HUDEP-2 (cell line): Measurements from ENCODE around the gene PCMT1.
"Not testable (repeated sequence)": the region's sequence is repeated elsewhere in the genome, so short reads cannot be mapped to it uniquely, and the experiment has no call there.

Experiments
- DNase-seq, 76 experiments: peaks; one replicate each; lab custom pipeline; 2025; ENCODE audit not compliant: unreplicated experiment in 76 of 76; lab: John Stamatoyannopoulos, UW

The PCMT1 gene

DNA sequence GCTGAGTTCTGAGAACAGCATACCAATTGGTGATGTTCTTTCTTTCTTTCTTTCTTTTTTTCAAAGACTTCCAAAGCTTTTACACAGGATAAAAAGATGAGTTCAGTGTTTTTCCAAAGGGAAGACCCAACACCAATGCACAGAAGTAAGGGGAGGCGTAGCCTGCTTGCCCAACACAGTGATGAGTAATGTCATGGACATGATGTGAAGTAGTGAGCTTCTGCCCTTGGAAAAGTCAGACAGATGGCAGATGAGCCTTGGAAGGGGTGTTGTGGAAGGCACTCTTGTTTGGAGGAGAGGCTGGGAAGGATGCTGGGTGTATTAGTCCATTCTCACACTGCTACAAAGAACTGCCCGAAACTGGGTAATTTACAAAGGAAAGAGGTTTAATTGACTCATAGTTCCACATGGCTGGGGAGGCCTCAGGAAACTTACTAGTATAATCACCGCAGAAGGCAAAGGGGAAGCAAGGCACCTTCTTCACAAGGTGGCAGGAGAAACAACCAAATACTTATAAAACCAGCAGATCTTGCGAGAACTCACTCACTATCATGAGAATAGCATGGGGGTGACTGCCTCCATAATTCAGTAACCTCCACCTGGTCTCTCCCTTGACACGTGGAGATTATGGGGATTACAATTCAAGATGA lies 102.0 kb downstream of the PCMT1 start:
- DNase-seq, result no peak

DNA sequence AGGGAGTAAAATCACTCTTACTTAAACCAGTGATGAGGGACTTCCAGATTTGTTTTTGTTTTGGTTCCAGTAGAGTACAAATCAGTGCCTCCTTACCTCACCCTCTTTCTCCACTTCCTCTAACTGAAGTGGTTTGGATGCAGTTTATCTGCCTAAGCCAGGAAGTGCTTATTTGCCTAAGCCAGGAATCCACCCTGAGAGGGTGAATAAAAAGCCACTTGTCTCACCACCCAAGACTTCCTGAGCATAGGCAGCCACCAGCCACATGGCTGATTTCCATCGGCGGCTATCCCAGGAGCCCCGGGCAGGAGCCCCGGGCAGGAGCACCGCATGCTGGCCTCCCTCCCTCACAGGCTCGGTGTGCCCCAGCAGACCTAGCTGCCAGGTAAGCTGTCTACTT lies 102.6 kb downstream of the PCMT1 start:
- peak in 4 of 76 experiments; percentile 10 to 15 (median 14) for DNase-seq

DNA sequence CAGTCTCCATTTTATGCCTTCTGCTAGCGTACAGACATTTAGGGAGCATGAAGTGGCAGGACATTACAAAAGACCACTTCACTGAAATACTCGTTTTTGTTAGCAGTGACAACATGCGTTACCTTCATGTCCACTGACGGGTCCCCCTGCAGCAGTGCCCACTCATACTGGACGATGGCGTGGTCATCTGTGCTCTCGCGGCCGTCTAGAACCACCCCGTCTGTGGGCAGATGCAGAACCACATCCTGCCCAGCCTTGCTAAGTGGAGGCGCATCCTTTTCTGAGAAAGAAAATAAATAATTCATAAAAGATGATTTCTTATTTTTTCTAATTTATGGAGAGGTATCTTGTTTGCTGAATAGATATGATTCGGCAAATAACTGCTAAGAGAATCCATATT lies 103.3 kb downstream of the PCMT1 start:
- no peak for DNase-seq

DNA sequence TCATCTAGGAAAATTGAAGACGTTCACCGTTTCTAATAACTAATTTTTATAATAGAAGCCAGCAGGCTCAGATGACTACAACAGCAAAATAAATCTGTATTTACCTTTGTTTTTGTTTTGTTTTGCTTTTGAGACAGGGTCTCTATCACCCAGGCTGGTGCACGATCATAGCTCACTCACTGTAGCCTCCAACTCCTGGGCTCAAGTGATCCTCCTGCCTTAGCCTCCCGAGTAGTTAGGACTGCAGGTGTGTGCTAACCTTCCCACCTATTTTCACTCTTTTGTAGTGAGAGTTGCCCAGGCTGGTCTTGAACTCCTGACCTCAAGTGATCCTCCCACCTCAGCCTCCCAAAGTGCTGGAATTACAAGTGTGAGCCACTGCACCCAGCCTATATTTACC lies 104.5 kb downstream of the PCMT1 start:
- not testable (repeated sequence) for DNase-seq

DNA sequence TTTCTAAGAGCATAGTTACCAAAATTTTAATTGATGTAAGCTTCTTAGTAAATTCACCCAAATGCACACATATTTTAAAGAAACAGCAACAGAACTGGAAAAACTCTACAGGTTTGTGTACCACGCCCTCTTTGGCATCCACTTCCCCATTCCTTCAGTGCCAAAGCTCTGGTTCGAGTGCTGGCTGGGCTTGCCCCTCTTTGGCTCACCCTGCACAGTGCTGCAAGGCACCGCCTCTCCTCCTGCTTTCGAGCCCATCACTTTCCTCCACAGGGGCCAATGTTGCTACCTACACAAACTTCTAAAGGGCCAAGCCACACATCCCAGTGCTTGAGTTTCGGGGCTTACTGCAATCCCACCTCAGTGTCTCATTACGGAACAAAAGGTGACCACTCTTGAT lies 105.0 kb downstream of the PCMT1 start:
- peak in 1 of 76 experiments; percentile 11 for DNase-seq

DNA sequence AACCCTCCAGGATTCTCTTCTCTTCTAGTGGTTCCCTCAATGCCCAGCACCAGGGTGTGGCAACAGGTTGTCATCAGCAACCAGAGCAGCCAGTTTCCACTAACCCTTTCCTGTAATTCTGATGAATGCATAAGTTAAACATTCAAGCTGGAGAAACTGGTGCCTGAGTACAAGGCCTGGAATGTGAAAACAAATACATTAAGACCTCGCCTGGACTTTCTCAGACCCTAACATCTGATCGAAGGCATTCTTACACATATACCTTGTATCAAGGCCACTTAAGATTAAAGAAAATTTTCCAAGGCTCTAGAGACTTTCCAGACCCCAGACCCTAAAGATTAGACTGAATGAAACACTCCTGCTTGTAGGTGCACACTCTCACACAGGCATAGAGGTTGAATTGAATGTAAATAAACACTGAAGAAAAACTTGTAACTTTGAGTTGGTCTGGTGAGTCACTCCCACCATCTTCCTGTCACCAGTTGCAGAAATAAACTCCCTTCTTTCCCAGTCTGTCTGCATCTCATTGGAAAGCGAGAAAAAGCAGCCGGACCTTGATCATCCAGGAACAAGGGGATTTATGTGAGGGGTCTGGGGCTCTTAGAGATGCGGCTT lies 105.6 kb downstream of the PCMT1 start:
- no peak for DNase-seq

DNA sequence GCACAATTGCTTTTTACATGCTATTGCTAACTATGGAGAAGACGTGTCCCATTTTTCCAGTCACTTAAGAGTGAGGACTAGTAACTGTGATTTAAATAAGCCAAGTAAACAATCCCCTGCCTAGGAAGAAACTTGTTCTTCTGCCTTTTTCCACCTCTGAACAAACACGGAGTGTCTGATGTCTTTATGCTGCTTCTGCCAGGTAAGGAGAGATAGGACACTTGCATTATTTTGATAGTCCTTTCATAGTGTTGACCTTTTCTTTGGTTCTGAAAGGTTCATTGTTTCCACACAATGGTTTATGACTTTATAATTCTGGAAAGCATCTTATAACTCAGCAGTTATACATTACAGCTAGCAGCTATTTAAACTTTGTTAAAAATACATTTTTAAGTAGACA lies 106.2 kb downstream of the PCMT1 start:
- DNase-seq, result no peak

DNA sequence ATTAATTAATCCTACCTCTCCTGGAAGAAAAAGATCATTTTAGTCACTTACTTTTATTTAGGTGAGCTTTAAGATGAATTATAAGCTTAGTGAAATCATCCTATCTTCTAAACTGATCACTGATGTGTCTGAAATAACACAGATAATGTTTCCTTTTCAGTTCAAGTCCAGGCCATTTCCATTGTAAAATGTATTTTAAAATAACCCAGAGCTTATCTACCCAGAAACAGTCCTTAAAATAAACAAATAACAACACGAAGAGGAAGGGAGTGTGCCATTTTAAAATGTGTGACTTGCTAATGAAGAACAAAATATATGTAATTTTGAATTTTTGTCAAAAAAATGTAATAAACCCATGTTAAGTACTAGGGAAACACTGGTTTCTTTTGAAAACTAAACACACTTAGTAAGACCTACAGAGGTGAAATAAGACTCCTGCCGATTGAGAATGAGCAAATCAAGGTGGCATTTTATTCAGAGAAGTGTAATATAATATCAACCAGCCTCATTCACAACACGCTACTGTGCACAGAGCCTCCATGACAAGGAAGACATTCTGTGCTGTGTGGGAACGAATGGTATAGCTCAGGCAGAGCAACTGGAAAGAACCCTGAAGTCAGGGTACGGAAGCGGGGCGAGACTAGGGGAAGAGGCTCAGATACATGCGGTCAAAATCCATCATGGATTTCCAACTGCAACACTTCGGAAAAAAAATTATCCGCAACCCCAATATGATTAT lies 106.9 kb downstream of the PCMT1 start:
- no peak for DNase-seq

DNA sequence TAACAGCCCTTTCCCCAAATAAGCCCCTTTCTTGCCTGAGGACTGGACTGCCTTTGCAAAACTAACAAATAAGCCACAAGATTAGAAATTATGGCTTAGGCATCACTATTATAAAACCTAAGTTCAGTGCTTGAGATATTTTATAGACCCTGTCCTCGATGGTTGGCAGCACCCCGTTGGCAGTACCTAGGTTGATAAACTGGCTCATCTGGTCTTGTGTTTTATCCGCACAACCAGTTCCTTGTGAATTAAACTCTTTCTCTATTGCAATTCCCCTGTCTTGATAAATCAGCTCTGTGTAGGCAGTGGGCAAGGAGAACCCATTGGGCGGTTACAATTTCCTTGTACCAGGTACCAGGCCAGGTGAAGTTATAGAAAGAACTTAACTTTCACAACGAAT lies 108.0 kb downstream of the PCMT1 start:
- DNase-seq, result no peak

DNA sequence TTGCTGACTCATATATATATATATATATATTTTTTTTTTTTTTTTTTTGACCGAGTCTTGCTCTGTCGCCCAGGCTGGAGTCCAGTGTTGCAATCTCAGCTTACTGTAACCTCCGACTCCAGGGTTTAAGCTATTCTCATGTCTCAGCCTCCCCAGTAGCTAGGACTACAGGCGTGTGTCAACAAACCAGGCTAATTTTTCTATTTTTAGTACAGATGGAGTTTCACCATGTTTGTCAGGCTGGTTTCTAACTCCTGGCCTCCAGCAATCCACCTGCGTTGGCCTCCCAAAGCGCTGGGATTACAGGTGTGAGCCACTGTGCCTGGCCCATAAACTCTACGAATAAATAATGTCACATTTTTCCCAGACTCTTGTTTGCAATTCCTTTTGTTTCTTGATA lies 109.8 kb downstream of the PCMT1 start:
- no peak for DNase-seq

DNA sequence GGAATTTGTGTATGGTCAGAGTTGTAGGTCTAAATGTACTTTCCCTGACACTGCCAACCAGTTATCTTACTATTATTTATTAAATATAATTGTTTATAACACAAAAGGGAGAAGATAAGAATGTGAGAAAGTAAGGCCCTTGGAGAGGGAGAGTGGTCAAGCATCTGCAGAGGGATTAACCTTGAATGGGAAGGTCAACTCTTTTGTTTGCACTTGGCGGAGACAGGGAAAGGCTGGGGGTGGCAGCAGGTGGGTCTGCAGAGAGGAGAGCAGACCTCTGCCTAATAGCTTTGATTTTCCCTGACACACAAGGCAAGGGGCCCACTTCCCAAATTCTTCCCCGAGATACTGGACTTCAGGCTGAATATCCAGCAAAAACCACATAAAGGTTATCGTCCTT lies 110.4 kb downstream of the PCMT1 start:
- DNase-seq, result no peak

DNA sequence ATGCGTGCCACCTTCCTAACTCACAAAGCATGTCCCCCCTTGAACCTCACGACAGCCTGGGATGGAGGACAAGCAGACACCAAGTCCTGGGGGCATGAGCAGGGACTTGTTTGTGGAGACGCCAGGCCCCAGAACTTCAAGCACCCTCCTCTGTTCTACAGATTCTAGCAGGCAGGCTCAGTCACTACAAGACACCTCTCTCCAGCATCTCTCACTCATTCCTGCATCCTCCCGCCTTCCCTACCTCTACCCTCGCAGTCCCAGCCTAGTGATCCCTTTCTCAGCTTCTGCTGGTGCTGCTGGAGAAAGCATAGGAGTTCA lies 110.9 kb downstream of the PCMT1 start:
- DNase-seq, result no peak
